ENCODE measurements around the gene POC1A. TPM values are rescaled to one million over a fixed set of nuclear protein-coding genes. Genes with fewer than 3 reads are reported as not detected.

The POC1A gene
- total and polyA plus RNA-seq, 8 donors = 0.37 to 1.1 (median 0.71) TPM

DNA sequence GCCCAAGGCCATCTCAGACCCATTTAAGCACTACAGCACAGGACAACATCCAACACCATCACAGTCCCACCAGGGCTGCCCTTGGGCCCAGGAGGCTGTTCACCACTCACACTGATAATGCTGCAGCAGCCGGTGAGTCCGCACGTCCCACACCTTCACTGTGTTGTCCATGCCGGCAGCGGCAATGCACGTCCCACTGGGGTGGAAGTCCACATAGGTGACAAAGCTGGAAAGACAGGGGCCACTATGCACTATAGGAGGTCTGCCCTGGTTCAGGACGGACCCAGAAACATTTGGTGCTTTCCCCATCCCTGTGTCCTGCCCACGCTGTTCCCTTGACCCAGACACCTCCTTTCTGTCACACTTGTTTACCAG, 8.5 kb downstream of the POC1A start:
- Histone ChIP-seq H3K4me3 (no peak overlapping the region), H3K4me1 (no peaks in the 10 kb centered on the region), H3K27me3 (no peaks in the 10 kb centered on the region), H3K36me3 (no peaks in the 10 kb centered on the region), H3K27ac (no peak overlapping the region), H3K9me3 (no peaks in the 10 kb centered on the region)
- intact Hi-C loops (cut with DNase I) = no loop called here
- ATAC-seq (no peak), FAIRE-seq (no peak), DNase-seq (peak in 1 of 6 donors; percentile 48)
- 94 to 97% methylated on average over 8 of the region's 8 CpGs for WGBS, 2 donors
- TF ChIP-seq, protein P1, sequence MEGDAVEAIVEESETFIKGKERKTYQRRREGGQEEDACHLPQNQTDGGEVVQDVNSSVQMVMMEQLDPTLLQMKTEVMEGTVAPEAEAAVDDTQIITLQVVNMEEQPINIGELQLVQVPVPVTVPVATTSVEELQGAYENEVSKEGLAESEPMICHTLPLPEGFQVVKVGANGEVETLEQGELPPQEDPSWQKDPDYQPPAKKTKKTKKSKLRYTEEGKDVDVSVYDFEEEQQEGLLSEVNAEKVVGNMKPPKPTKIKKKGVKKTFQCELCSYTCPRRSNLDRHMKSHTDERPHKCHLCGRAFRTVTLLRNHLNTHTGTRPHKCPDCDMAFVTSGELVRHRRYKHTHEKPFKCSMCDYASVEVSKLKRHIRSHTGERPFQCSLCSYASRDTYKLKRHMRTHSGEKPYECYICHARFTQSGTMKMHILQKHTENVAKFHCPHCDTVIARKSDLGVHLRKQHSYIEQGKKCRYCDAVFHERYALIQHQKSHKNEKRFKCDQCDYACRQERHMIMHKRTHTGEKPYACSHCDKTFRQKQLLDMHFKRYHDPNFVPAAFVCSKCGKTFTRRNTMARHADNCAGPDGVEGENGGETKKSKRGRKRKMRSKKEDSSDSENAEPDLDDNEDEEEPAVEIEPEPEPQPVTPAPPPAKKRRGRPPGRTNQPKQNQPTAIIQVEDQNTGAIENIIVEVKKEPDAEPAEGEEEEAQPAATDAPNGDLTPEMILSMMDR (IDR thresholded peaks at IDR 0.05) = no peak

DNA sequence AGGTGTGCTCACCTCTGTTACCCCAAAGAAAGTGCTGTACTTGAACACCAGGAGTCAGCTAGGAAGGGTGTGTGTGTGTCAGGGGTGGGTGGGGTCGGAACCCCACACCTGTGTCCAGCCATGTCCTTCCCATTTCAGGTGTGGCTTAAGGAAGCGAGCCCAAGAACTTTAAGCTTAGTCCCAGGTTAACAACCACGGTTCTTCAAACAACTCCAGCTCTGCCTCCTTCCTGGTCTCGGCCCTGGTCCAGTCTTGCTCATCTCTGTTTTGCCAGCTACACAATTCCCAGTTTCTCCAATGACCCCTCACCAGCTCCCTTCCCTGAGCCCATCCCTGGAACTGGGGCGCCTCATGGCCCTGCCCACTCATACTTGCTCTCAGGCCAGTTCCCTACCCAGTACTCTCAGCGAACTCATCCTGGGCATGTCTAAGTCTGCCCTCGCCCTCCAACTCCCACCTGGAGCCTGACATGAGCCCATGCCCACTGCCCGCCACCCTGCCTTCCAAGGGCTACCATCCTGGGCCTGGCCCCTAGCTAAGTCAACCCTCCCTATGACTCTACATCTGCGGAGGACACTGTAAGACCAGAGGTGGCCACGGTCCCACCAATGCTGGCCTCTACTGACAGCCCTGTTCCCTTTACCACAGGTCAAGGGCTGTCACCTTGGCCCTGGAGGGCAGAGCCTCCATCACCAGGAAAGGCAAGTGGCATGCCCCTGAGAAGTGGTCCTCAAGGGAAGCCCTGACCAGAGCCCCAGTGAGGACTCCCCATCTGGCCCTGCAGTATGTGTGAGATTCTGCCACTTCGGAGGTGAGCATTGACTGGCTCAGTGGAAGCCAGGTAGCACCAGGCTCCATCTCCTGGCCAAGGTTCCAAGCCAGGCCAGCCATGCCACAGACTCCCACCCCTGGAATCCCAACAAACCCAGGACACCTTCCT, 9.2 kb downstream of the POC1A start:
- TF ChIP-seq, protein P1 (IDR thresholded peaks at IDR 0.05) = no peak
- H3K4me1 ChIP-seq = no peaks in the 10 kb centered on the region
- ATAC-seq (peak in 1 of 4 donors; percentile 4), DNase-seq (peak in 1 of 6 donors; percentile 51), FAIRE-seq (no peak)
- H3K27ac ChIP-seq = no peak overlapping the region
- no peaks in the 10 kb centered on the region for H3K36me3 ChIP-seq
- H3K9me3 ChIP-seq = no peaks in the 10 kb centered on the region
- H3K27me3 ChIP-seq = no peaks in the 10 kb centered on the region
- intact Hi-C loops (cut with DNase I) = loop anchor here in 2 of 3 donors (5.0 kb wide), 1 partner anchor 143 kb away; no protein-coding TSS in a partner anchor
- 84 to 87% methylated on average over 11 of the region's 11 CpGs for WGBS, 2 donors
- H3K4me3 ChIP-seq = no peak overlapping the region

DNA sequence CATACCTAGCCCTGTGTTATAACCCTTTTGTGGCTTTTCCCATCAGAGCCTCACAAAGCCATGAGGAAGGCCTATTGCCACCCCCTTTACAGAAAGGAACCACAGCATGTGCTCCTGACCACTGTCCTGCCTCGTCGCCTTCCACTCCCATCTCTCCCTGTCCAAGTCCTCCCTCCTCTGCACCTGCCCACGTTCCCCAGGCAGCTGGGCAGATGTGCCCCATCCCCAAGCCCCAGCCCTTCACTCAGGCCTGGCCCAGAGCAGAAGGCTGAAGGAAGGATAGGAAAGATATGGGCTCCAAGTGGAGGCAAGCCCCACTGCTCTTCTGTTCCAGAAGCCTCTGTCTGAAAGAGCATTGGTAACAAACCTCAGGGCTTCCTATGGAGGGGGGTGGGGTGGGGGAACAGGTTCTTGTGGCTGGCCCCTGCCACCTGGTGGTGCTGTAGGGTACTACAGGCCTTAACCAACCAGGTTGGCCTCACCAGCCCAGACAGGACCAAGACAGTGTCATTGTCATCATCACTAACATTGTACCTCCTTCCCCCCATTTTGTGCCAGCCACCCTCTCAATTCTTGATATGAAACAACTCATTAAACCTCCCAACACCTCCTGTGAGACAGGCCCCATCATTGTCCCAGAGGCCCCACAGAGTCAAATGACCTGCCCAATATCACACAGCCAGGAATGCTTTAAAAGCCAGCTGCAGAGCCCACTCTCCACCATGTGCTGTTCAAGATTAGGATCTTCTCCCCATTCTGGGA, 10.0 kb downstream of the POC1A start:
- H3K36me3 ChIP-seq = no peaks in the 10 kb centered on the region
- FAIRE-seq (no peak), DNase-seq (peak; percentile 73 to 89 (median 84)), ATAC-seq (peak; percentile 90 to 99 (median 96))
- intact Hi-C loops (cut with DNase I) = loop anchor here in 2 of 3 donors (5.0 kb wide), 1 partner anchor 142 kb away; no protein-coding TSS in a partner anchor
- no peaks in the 10 kb centered on the region for H3K27me3 ChIP-seq
- H3K4me3 ChIP-seq = no peak overlapping the region
- WGBS, 2 donors = 49 to 64% methylated on average over 3 of the region's 3 CpGs
- TF ChIP-seq, protein P1 (IDR thresholded peaks at IDR 0.05) = peak; percentile 87 to 93 (median 92)
- H3K9me3 ChIP-seq = no peaks in the 10 kb centered on the region
- no peak overlapping the region for H3K27ac ChIP-seq
- no peaks in the 10 kb centered on the region for H3K4me1 ChIP-seq

DNA sequence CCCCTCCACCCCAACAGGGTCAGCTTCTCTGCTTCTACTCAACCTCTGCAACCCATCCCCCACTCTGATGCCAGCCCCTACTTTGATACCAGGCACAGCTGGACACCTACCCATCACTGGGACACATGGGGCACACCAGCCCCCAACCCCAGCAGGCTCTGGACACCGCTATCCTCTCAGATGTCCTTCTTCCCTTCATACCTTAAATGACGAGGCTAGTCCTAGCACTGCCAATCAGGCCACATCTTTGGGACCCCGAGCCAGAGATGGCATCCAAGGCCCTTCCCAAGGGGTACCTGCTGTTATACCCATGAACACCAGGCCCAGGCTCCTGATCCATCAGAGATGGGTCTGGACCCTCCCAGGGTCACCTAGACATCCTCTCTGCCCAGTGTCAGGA, 10.6 kb downstream of the POC1A start:
- no peak for FAIRE-seq
- Histone ChIP-seq H3K27me3 (no peaks in the 10 kb centered on the region), H3K27ac (no peak overlapping the region), H3K4me1 (no peaks in the 10 kb centered on the region), H3K36me3 (no peaks in the 10 kb centered on the region), H3K9me3 (no peaks in the 10 kb centered on the region), H3K4me3 (no peak overlapping the region)
- TF ChIP-seq, protein P1 (IDR thresholded peaks at IDR 0.05) = no peak
- no peak for DNase-seq
- 74 to 80% methylated on average over 3 of the region's 3 CpGs for WGBS, 2 donors
- no peak for ATAC-seq
- intact Hi-C loops (cut with DNase I) = loop anchor here in 2 of 3 donors (5.0 kb wide), 1 partner anchor 141 kb away; no protein-coding TSS in a partner anchor

Measured in pancreas (tissue), 10 donors.